Neural cell (in vitro differentiated cells): ENCODE data around the gene DENND5B. TPM values are rescaled to one million over a fixed set of nuclear protein-coding genes. Genes with fewer than 3 reads are reported as not detected.

Experiments
- H2AFZ ChIP-seq: fragments of 200-600, 300-800 bp; sonication (generic), shearing (Covaris generic); 2 replicates; pipeline ENCODE4 v1.6.0; 2014; ENCODE audit warnings: low read depth, mild to moderate bottlenecking, antibody characterized with exemption, low read length, moderate library complexity
- H3F3A ChIP-seq: fragments of 200-600 bp; shearing (Covaris generic); 2 replicates; pipeline ENCODE4 v1.6.1; 2016; ENCODE audit warnings: mild to moderate bottlenecking, moderate library complexity, mixed read lengths, antibody characterized with exemption, low read length; ENCODE audit not compliant: insufficient read depth, poor library complexity, severe bottlenecking
- H3K27ac ChIP-seq: fragments of 200-600, 300-800 bp; sonication (generic), shearing (Covaris generic); 2 replicates; pipeline ENCODE4 v1.5.1; 2014; ENCODE audit warnings: mild to moderate bottlenecking, low read length, moderate library complexity
- H3K27me3 ChIP-seq: fragments of 300-800, 200-600 bp; sonication (generic), shearing (Covaris generic); 2 replicates; pipeline ENCODE4 v1.6.0; 2014; ENCODE audit warnings: mild to moderate bottlenecking, low read depth, low read length, moderate library complexity; ENCODE audit not compliant: insufficient read depth
- H3K36me3 ChIP-seq: fragments of 300-800, 200-600 bp; sonication (generic), shearing (Covaris generic); 2 replicates; pipeline ENCODE4 v1.5.1; 2014; ENCODE audit warnings: mild to moderate bottlenecking, antibody characterized with exemption, low read length, moderate library complexity; ENCODE audit not compliant: insufficient read depth
- H3K4me2 ChIP-seq: fragments of 300-800, 200-600 bp; sonication (generic), shearing (Covaris generic); 2 replicates; pipeline ENCODE4 v1.6.0; 2014; ENCODE audit warnings: mild to moderate bottlenecking, low read length
- H3K4me3 ChIP-seq: fragments of 300-800, 200-600 bp; sonication (generic), shearing (Covaris generic); 2 replicates; pipeline ENCODE4 v1.5.1; 2014; ENCODE audit warnings: mild to moderate bottlenecking, low read length, moderate library complexity
- H3K79me2 ChIP-seq: fragments of 200-600 bp; shearing (Covaris generic); replicated peaks from 2 replicates; pipeline ENCODE4 v1.6.0; 2014; ENCODE audit warnings: mild to moderate bottlenecking, low read length, moderate library complexity; ENCODE audit not compliant: insufficient read depth
- H3K9ac ChIP-seq: fragments of 300-800, 200-600 bp; sonication (generic), shearing (Covaris generic); 2 replicates; pipeline ENCODE4 v1.6.1; 2016; ENCODE audit warnings: mild to moderate bottlenecking, low read length, mixed read lengths
- H3K9me2 ChIP-seq: fragments of 200-600 bp; shearing (Covaris generic); 2 replicates; pipeline ENCODE4 v1.6.1; 2016; ENCODE audit warnings: mild to moderate bottlenecking, low read length, mixed read lengths; ENCODE audit not compliant: insufficient read depth
- H3K9me3 ChIP-seq: fragments of 200-600, 300-800 bp; sonication (generic), shearing (Covaris generic); 2 replicates; pipeline ENCODE4 v1.6.1; 2016; ENCODE audit warnings: mild to moderate bottlenecking, mixed run types, low read length, moderate library complexity, mixed read lengths
- H4K20me1 ChIP-seq: fragments of 200-600 bp; shearing (Covaris generic); 2 replicates; pipeline ENCODE4 v1.6.1; 2016; ENCODE audit warnings: mild to moderate bottlenecking, mixed run types; ENCODE audit not compliant: insufficient read depth
- CTCF ChIP-seq: fragments of 450-650 bp; IDR thresholded peaks from 2 replicates; pipeline ENCODE4 v1.5.1; 2014; ENCODE audit warnings: antibody characterized with exemption, mild to moderate bottlenecking, moderate library complexity; ENCODE audit not compliant: poor library complexity, severe bottlenecking
- EP300 ChIP-seq: fragments of 450-650 bp; conservative IDR thresholded peaks from 2 replicates; pipeline ENCODE4 v1.6.1; 2014; ENCODE audit warnings: antibody characterized with exemption, mild to moderate bottlenecking, moderate library complexity; ENCODE audit not compliant: poor library complexity, severe bottlenecking
- EZH2 ChIP-seq: fragments of 200-600, 300-800 bp; shearing (Covaris generic), sonication (generic); IDR thresholded peaks from 2 replicates; pipeline ENCODE4 v1.6.1; 2014; ENCODE audit warnings: antibody characterized with exemption, low read length, borderline replicate concordance, mild to moderate bottlenecking; ENCODE audit not compliant: insufficient read depth, poor library complexity, severe bottlenecking
- MXI1 ChIP-seq: fragments of 450-650 bp; conservative IDR thresholded peaks from 2 replicates; pipeline ENCODE4 v1.6.1; 2014; ENCODE audit warnings: antibody characterized with exemption, mild to moderate bottlenecking; ENCODE audit not compliant: poor library complexity, severe bottlenecking
- POLR2AphosphoS5 ChIP-seq: IDR thresholded peaks from 2 replicates; pipeline ENCODE4 v1.6.1; 2012
- RAD21 ChIP-seq: fragments of 450-650 bp; conservative IDR thresholded peaks from 2 replicates; pipeline ENCODE4 v1.6.1; 2014; ENCODE audit warnings: antibody characterized with exemption, mild to moderate bottlenecking, moderate library complexity
- REST ChIP-seq: IDR thresholded peaks from 2 replicates; pipeline ENCODE4 v1.6.1; 2012; ENCODE audit warnings: borderline replicate concordance
- SMC3 ChIP-seq: fragments of 450-650 bp; conservative IDR thresholded peaks from 2 replicates; pipeline ENCODE4 v1.6.1; 2014; ENCODE audit warnings: antibody characterized with exemption, mild to moderate bottlenecking, moderate library complexity; ENCODE audit not compliant: poor library complexity
- TAF1 ChIP-seq: IDR thresholded peaks from 2 replicates; pipeline ENCODE4 v1.6.1; 2012; ENCODE audit warnings: low read depth
- polyA plus RNA-seq: library from polyadenylated mRNA; depleted of rRNA; stranded (reverse); fragments of >200 nt; gene quantifications from 2 replicates; pipeline ENCODE4 v1.2.3, GENCODE V29; 2014

The DENND5B gene
- polyA plus RNA-seq, 1 donor from 2014 or later: 23.8 TPM

GRCh38 chr12:31522607-31523006, 68.3 kb downstream of the DENND5B start:
- Histone ChIP-seq H3K9me2 (no peaks in the 10 kb centered on the region), H4K20me1 (peaks cover 3% of the 10 kb centered on the region), H3K79me2 (peaks cover 55% of the 10 kb centered on the region), H3K9ac (no peak overlapping the region), H3K4me2 (no peak overlapping the region), H3K4me3 (no peak overlapping the region), H2AFZ (no peak overlapping the region), H3K36me3 (no peaks in the 10 kb centered on the region), H3F3A (peaks cover 10% of the 10 kb centered on the region), H3K9me3 (no peaks in the 10 kb centered on the region), H3K27ac (no peak overlapping the region), H3K27me3 (no peaks in the 10 kb centered on the region)
- no peak for TF ChIP-seq TAF1

GRCh38 chr12:31521964-31522363, 69.0 kb downstream of the DENND5B start:
- H3K9me3 ChIP-seq: no peaks in the 10 kb centered on the region
- peaks cover 10% of the 10 kb centered on the region for H3F3A ChIP-seq
- no peaks in the 10 kb centered on the region for H3K36me3 ChIP-seq
- no peaks in the 10 kb centered on the region for H3K27me3 ChIP-seq
- H3K4me2 ChIP-seq: no peak overlapping the region
- peaks cover 52% of the 10 kb centered on the region for H3K79me2 ChIP-seq
- H4K20me1 ChIP-seq: peaks cover 3% of the 10 kb centered on the region
- TF ChIP-seq REST (no peak), CTCF (no peak), EP300 (no peak), TAF1 (no peak), EZH2 (no peak), POLR2AphosphoS5 (no peak), MXI1 (no peak), SMC3 (no peak), RAD21 (no peak)
- H2AFZ ChIP-seq: no peak overlapping the region
- H3K27ac ChIP-seq: no peak overlapping the region
- H3K9ac ChIP-seq: no peak overlapping the region
- no peaks in the 10 kb centered on the region for H3K9me2 ChIP-seq
- H3K4me3 ChIP-seq: no peak overlapping the region

- no peak overlapping the region for H3K9ac ChIP-seq
- no peak overlapping the region for H3K4me2 ChIP-seq
- H3K36me3 ChIP-seq: no peaks in the 10 kb centered on the region
- no peak overlapping the region for H3K27ac ChIP-seq
- H4K20me1 ChIP-seq: peaks cover 3% of the 10 kb centered on the region
- no peaks in the 10 kb centered on the region for H3K9me3 ChIP-seq
- H2AFZ ChIP-seq: no peak overlapping the region
- H3K27me3 ChIP-seq: no peaks in the 10 kb centered on the region
- H3K9me2 ChIP-seq: no peaks in the 10 kb centered on the region
- no peak for TF ChIP-seq REST
- no peak overlapping the region for H3K4me3 ChIP-seq
- peaks cover 5% of the 10 kb centered on the region for H3F3A ChIP-seq
- H3K79me2 ChIP-seq: peaks cover 43% of the 10 kb centered on the region
Measured at GRCh38 chr12:31519511-31519910, 71.4 kb downstream of the DENND5B start.
